Thyroid gland (tissue), 4 donors: Measurements from ENCODE around the gene COL4A4.

Experiments used
- POLR2A ChIP-seq, 2 donors: fragments of 450-650 bp; IDR thresholded peaks; one replicate each; pipeline ENCODE4 v1.6.1; 2017; ENCODE audit warnings: antibody characterized with exemption in 2 of 2, mild to moderate bottlenecking in 2 of 2, moderate library complexity in 1 of 2
- TF ChIP-seq, protein P1 (sequence below), 6 experiments: fragments of 200-600 bp in 3 of 6; fragments of 450-650 bp in 3 of 6; sonication (generic) in 3 of 6; IDR thresholded peaks; one replicate each; pipeline ENCODE4 v1.5.1; 2016 to 2019; ENCODE audit warnings: antibody characterized with exemption in 6 of 6, mild to moderate bottlenecking in 2 of 6, inconsistent platforms in 1 of 6, moderate library complexity in 1 of 6

GRCh38 chr2:227182765-227183164, 18.8 kb upstream of the COL4A4 start:
- TF ChIP-seq, protein P1, sequence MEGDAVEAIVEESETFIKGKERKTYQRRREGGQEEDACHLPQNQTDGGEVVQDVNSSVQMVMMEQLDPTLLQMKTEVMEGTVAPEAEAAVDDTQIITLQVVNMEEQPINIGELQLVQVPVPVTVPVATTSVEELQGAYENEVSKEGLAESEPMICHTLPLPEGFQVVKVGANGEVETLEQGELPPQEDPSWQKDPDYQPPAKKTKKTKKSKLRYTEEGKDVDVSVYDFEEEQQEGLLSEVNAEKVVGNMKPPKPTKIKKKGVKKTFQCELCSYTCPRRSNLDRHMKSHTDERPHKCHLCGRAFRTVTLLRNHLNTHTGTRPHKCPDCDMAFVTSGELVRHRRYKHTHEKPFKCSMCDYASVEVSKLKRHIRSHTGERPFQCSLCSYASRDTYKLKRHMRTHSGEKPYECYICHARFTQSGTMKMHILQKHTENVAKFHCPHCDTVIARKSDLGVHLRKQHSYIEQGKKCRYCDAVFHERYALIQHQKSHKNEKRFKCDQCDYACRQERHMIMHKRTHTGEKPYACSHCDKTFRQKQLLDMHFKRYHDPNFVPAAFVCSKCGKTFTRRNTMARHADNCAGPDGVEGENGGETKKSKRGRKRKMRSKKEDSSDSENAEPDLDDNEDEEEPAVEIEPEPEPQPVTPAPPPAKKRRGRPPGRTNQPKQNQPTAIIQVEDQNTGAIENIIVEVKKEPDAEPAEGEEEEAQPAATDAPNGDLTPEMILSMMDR (IDR thresholded peaks at IDR 0.05): no peak
- TF ChIP-seq POLR2A (IDR thresholded peaks at IDR 0.05): no peak
